Urothelium cell line (cell line): ENCODE results near the gene SPAG16.
A peak's percentile ranks its signal among the peaks of the same experiment; 100 is the strongest.

ENCODE experiments used
- DNase-seq: peaks from one replicate; pipeline ENCODE4 v3.0.0; 2011; ENCODE audit warnings: low spot score, mixed read lengths
- FAIRE-seq: peaks from 2 replicates; lab custom pipeline; 2011; peaks lifted over from hg19 to GRCh38; lab: Jason Lieb, UNC

The SPAG16 gene

DNA sequence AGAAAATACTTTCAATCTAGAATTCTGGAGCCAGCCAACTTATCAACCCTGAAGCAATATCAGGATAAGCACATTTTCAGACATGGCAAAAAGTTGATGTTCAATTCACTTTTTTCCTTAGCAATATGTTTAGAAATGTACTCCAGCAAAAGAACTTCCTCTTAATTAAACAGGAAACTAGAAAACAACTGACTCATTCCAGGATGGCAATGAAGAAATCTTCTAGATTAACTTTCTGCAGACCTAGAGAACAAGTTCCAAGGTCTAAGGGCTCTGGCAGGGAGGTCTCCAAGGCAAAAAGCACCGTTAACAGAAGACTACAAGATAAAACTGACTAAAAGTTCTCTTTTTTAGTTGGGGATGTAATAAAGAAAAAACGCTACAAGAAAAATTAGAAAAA, 1057.4 kb downstream of the SPAG16 start:
- DNase-seq (no peak), FAIRE-seq (no peak)

DNA sequence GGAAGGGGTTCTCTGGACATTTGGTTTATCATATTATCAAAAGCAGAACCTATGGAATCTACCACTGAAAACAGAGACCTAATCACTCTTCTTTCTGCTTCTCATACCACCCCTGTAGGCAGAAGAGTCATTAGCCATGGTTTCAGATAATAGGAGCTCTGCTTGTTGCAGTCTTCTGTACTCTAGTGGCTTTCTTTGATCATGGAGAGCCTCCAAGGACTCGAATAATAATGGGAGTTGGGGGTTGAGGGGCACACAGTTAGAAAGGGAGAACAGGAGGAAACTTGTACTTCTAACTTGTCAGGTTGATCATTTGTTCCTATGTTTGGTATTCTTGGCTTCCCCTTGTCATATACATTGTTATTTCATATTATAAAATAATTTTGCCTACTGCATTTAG, 1074.2 kb downstream of the SPAG16 start:
- FAIRE-seq = no peak
- DNase-seq = no peak

DNA sequence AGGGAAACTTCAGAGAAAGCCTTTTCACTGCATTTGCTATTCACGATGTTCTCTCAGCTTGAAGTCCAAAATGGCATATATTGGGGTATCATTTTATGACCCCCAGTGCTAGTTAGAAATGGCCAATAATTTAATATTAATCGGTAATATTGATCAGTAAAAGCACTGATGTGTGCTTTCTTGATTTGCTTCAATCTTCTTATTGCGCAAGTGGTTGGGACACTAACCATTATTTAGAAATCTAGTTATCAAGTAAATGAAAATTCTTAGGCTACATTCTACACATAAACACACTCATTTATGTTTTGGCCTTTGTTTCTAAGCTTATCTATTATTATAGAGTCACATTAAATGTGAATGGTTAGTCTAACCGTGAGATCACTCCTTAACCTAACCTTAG, 1076.9 kb downstream of the SPAG16 start:
- FAIRE-seq (no peak), DNase-seq (no peak)

DNA sequence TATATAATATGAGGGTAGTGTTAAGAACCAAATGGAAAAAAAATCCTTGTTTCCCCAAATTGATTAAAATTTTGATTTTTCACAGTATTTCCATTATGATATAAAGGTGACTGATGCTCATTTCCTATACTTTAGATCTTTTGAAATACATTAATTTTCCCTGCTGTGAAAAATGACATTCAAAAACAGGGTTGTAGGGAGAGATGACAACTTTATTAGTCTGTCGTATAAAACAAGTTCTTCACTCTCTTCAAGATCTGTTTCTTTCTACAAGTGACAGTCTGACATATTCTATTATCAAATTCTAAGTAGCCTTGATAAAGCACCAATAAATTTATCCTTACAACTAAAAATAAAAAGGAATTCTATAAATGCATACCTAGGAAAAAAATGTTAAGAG, 1081.3 kb downstream of the SPAG16 start:
- DNase-seq = no peak
- FAIRE-seq = no peak

DNA sequence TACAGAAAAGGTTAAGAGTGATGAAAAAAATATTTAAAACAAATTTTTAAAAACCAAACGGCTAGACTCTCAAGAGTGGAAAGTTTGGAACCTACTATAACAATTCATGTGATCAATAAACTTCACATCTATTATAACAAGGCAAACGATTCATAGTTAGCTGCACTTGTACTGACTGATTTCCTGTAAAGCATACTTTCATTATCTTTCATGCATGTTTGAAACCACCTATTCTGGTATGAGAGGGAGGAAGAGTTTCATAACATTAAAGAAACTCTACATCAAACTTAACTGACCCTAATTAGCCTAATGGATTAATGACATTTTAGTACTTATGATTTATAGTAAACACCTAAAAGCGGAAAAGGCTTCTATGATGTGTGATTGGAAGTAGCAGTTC, 1082.9 kb downstream of the SPAG16 start:
- no peak for FAIRE-seq
- DNase-seq = no peak

DNA sequence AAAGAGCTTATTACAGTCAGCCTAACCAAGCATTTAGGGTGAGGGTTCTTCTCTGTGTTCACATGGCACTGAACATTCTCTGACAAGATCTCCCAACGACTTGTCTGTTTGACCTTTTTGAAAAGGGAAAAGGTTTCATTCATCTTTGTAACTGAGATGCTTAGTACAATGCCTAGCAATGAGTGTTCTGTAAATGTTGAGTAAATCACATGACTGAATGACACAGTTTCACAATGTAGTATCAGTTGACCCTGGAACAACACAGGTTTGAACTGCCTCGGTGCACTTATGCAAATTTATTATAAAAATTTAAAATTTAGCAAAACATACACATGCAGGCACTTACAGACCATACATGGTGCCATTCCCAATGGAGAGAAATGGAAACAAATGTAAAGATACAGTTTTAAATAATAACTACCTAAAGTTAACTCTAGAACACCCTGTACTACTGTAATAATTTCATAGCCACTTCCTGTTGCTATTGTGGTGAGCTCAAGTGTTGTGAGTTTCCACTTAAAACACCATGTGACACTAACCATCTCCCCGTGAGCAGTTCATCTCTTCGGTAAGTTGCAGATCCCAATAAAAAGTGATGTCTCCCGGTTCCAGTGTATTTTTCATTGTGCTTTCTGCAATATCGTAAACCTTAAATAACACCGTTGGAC, 1092.5 kb downstream of the SPAG16 start:
- FAIRE-seq (no peak), DNase-seq (no peak)

DNA sequence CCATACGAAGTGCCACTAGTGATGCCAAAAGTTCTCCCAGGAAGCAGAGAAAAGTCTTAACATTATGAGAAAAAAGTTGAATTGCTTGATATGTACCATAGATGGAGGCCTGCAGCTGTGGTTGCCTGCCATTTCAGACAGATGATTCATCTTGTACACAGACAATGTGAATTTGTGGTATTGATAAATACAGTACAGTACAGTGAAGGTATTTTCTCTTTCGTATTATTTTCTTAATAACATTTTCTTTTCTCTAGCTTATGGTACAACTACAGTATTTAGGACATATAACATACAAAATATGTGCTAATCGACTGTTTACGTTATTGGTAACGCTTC, 1093.0 kb downstream of the SPAG16 start:
- DNase-seq (no peak), FAIRE-seq (no peak)

DNA sequence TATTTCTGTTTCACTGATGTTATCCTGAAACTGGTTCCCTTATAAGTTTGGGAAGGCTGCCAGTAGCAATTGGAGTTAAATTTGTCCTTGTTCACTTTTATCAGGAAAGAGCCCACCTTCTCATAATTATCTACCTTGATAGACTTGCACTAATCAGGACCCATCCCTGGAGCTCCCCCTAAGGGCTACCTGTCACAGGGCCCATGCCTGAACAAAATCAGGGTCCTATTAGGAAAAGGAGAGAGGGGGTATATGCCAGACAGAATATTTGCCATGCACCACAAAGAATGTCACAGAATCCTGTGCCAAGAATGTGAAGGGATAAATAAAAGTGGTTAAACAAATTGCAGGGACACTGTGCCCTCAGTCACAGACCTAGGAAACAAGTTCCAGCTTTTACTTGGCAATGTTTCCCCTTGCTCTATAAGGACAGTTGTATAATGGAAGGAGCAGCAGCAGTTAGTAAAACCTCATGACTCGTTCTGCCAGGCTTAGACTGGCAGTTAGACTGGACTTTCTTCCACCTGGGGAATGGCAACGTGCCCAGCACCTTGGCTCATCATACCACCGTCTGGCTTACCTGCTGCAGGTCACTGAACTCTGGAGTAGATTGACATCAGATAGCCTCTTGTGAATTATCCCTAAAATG, 1094.3 kb downstream of the SPAG16 start:
- peak; percentile 21 for DNase-seq
- no peak for FAIRE-seq

DNA sequence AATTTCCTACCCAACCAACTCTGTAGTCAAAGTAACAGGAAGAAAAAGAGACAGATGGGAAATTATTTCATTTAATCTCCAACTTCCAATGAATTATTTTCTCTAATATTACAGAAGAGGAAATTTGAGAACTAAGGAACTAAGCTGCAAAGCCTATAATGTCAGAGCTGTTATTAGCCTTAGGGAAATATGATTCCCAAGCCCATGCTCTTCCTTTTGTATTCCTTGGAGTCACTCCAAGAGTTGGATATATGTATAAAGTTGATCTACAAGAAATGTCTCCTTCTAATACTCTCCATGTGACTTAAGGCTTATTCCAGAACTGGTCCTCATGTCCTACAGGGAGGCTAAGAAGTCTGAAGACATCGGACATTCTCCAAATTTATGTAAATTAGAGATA, 1095.0 kb downstream of the SPAG16 start:
- DNase-seq = no peak
- no peak for FAIRE-seq

DNA sequence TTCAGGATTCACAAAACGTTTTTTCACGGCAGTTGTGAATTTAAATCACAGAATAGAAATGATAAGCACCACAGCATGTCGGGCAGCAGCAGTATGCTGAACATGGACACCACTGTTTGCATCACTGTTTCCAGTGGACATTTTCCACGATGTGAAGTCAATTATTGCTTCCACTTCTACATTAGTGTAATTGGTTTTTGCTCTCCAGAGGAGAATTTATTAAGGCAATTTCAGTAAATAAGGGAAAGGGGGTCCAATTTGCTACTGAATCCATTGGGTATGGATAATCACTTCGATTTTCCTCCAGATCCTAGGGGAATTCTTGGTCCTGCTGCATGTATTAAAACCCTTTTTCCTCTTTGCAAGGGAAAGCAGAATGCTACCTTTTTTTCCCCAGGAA, 1096.4 kb downstream of the SPAG16 start:
- DNase-seq (no peak), FAIRE-seq (no peak)

DNA sequence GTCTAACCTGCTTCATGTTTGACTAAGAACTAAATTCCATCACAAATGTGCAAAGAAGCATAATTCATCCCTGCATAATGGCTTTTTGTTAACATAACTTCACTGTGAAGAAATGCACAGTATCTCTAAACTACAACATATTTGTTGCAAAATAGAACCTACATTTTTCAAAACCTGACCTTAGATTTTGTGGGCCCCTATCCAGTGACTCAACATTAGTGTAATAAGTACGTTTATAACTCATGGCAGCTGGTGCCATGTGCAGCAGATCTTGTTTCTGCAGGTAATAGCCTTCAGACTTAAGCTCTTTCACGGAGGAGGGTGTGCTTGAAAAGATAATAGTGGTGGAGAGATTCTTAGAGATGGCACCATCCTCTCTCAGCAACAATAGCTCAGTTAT, 1098.0 kb downstream of the SPAG16 start:
- DNase-seq = no peak
- no peak for FAIRE-seq

DNA sequence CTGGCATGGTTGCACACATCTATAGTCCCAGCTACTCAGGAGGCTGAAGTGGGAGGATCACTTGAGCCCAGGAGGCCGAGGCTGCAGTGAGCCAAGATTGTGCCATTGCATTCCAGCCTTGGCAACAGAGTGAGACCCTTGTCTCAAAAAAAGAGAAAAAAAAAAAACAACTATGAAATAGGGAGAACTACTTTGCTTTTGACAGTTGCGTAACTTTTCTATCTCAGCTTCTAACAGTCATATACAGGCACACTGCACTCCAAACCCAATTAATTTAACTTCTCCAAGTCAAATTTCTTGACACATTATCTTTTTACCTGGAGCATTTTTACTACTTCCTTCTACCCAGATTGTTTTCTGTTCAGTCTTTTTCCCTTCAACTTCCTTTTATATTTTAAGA, 1102.5 kb downstream of the SPAG16 start:
- no peak for DNase-seq

DNA sequence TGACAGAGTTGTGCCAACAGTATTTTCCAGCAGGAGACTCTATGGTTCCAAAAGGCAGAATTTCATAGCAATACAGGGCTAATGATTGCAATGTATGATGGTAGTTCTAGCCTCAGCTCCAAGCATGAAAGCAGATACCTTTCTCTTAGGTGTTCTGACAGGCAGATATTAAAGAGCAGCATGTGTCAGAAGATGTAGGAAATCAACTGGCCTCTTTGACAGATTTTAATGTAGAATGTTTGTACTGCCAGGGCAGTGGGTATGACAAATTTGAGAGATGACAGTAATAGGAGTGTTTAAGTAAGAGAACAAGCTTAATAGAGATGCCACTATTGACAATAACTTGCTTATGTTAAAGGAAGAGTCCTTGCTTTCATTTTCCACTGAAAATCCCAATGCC, 1105.1 kb downstream of the SPAG16 start:
- no peak for FAIRE-seq
- DNase-seq = no peak

More for the DNA sequence above, 1102.5 kb downstream of the SPAG16 start:
- no peak for FAIRE-seq

DNA sequence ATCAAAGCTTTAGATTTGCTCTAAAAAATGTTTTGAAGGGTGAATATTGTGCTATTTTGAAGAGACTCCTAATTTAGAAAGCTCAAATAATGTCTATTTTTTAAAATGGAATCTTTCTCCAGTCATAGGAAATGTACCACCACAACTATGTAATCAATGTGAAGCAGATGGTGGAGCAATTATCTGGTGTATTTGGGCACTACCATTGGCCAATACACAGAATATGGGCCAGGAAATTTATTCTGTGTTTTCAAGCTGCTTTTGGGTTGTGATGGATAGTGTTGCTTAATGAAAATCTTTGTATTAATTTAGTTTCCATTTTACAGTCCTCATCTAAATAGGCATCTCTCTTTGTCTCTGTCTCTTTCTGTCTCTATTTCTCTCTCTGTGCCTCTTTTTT, 1109.5 kb downstream of the SPAG16 start:
- no peak for FAIRE-seq
- DNase-seq = no peak

DNA sequence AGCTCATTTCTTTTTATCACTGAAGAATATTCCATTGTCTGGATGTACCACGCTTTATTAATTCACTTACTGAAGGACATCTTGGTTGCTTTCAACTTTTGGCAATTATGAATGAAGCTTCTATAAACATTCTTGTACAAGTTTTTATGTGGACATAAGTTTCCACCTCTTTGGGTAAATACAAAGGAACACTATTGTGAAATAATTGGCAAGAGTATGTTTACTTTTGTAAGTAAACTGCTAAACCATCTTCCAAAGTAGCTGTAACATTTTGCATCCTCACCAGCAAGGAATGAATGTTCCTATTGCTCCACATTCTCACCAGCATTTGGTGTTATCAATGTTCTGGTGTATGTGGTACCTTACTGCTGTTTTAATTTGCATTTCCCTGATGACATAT, 1110.8 kb downstream of the SPAG16 start:
- DNase-seq (no peak), FAIRE-seq (no peak)

DNA sequence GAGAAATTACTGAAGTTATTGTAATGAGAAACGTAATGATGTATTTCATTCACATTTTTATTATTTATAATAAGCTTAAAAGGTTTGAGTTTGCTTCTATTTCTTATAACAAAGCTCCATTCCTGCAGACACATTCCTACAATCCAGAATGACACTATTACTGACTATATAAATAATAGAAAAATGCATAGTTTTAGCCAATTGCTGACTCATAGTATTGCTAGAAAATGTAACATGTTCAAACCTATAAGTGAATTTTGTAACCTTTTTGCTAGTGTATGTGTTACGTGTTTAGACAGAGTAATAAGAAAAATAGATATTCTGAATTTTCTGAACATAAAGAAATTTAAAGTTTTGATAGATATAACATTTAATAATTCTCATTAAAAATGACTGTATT, 1117.3 kb downstream of the SPAG16 start:
- DNase-seq = no peak
- FAIRE-seq = no peak

DNA sequence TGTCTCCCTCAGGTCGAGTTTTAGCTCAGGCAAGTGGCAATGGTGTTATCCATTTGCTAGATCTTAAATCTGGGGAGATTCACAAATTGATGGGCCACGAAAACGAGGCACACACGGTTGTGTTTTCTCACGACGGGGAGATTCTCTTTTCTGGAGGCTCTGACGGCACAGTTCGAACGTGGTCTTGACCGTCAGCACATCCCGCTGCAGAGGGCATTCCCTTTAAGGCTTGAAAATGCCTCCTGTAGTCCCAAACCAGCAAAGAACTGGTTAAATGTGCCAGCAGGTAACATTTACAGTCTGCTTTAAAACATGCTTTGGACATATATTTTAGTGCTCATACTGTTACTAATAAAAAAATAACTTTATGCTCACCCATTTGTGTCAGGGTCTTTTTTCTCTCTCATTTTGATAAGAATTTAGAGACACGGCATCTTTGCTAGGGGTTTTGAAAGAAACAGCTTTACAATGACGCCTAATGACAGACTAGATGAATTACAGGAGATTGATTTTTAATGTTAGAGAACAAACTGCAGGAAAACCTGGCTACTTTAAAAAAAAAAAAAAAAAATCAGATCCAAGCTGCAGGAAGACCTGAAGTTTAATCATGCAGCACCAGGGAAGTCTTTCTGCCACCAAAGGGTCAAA, 1126.0 kb downstream of the SPAG16 start:
- peak; percentile 2 for DNase-seq
- no peak for FAIRE-seq

DNA sequence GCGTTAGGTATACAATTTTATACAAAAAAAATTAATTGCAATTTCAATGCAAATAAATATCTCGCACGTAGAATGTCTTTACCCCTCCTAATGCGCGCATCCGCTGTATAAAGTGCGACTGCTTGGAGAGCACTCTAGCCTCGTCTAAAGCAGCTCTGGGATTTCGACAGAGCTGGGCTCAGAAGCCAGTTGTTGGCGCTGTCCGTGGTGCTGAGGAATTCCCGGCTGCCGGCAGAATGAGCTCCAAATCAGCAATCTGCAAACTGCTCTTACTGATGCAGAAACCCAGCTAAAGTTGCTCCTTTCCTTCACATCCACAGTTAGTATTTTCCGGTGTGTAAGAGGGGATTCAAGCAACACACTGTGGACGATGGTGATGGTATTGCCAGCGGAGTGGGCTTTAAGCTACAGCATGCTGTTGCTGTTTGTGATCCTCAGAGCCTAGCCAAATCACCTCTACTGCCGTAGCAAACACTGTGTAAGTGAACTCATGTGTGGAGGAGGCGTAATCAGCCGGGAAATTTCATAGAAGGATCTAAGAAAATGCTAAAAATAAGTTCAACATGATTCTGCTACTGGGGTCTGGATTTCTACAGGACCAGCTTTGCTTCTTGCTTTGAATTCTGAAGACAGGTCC, 1126.8 kb downstream of the SPAG16 start, which contains the start of gene VWC2L:
TSS of gene VWC2L (plus strand) at position 137 of the 637 bp plus-strand sequence. CDS start 3,140 bp downstream, outside the sequence.
- peak; percentile 79 for FAIRE-seq
- DNase-seq = peak; percentile 74

DNA sequence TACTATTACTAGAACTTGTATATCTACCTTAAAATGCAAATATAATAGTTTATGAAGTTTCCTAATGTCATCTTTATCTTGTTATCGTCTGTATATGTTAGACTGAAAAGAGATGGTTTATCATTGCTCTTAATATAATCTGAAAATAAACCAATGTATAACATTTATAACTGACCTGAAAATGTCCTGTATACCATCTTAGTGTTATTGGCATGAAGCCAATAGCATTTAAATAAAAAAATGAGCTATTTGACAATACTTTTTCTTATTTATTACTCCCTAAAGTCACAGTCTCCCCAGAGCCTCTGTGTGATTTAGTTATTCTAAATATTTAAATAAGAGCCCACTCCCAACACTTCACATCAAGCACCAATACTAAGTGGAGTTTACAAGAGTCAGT, 1128.4 kb downstream of the SPAG16 start:
- FAIRE-seq (no peak), DNase-seq (no peak)

DNA sequence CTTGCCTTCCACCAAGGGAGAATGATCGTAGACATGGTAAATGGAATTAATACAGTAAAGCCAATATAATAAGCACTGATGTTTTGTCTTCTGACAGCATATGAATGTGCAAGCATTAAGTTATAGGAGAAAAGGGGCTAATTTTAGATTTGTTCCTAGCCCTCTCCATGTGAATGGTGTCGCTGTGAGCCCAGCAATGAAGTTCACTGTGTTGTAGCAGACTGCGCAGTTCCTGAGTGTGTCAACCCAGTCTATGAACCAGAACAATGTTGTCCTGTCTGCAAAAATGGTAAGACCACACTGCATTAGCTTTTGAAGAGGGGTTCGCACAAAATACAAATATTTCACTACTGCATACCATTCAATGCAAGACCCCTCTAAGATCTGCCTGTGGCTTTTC, 1152.2 kb downstream of the SPAG16 start:
- FAIRE-seq (no peak), DNase-seq (no peak)

DNA sequence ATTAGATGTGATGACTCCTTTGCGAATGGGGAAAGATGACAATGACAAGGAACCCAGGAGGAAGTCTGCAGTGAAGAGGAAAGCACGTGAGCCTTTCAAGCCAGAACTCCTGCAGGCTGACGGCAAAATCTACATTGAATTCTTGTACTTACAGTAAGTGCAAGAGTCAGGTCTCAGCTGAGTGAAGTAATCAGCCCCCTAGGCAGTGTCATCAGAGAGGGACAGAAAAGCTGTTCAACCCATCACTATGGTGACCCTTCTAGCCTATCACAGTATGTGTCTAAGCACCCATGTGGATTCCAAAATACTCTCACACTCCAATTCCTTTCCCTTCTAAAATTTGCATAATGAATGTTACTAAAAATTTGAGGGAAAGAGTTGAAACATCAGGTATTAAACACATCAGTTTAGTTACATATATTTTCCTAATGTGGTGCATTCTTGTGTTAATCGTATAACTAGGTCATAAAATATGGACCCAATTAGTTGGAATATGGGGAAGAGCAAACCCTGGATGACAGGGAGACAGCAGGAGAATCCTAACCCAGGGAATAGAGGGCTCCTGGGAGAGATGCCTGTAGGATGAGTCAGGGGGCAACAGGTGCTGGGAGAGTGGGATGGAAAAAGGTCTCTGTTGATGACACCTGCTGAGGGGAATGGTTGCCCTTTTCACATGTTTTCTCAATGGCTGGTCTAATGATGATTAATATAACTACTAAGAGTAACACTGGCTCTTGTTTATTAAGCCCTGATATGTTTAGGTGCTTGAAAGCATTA, 1166.0 kb downstream of the SPAG16 start:
- DNase-seq = no peak
- FAIRE-seq = no peak
